ENCODE data around the gene SPACA6. TPM values are rescaled to one million over a fixed set of nuclear protein-coding genes. Genes with fewer than 3 reads are reported as not detected.

Gene SPACA6
- total and polyA plus RNA-seq, 9 of the 15 experiments (the other 6 are each of a cell fraction or from before 2014, with no cell fraction given): 1.3 to 17.3 (median 6.2) TPM

DNA sequence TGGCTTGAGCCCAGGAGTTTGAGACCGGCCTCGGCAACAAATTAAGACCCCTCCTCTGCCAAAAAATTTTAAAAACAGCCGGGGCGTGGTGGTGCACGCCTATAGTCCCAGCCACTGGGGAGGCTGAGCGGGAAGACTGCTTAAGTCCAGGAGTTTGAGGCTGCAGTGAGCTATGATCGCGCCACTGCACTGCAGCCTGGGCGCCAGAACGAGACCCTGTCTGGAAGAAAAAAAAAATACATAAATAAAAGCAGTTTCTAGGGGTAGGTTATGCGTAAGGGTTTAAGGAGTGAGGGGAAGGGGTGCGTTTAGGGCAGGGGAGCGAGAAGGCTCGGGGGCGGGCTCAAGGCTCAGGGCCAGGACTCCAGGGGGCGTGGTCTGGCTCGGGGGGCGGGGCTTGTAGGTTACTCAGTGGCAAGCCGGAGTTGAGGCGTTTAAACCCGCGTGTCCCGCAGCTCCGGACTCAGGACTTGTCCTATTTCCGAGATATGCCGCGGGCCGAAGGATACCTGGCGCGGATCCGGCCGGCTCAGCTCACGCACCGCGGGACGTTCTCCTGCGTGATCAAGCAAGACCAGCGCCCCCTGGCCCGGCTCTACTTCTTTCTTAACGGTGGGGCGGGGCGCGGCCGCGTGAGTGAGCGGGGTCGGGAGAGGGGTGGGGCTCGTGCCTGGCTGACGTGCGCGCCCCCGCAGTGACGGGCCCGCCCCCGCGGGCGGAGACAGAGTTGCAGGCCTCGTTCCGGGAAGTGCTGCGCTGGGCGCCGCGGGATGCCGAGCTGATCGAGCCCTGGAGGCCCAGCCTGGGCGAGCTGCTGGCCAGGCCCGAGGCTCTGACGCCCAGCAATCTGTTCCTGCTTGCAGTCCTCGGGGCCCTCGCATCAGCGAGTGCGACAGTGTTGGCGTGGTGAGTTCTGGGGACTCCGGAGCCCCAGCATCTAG is 10.7 kb downstream of the SPACA6 start (continued):
- peak; percentile 59 for TF ChIP-seq MGA (IDR thresholded peaks at IDR 0.05)
- TF ChIP-seq, protein P1, sequence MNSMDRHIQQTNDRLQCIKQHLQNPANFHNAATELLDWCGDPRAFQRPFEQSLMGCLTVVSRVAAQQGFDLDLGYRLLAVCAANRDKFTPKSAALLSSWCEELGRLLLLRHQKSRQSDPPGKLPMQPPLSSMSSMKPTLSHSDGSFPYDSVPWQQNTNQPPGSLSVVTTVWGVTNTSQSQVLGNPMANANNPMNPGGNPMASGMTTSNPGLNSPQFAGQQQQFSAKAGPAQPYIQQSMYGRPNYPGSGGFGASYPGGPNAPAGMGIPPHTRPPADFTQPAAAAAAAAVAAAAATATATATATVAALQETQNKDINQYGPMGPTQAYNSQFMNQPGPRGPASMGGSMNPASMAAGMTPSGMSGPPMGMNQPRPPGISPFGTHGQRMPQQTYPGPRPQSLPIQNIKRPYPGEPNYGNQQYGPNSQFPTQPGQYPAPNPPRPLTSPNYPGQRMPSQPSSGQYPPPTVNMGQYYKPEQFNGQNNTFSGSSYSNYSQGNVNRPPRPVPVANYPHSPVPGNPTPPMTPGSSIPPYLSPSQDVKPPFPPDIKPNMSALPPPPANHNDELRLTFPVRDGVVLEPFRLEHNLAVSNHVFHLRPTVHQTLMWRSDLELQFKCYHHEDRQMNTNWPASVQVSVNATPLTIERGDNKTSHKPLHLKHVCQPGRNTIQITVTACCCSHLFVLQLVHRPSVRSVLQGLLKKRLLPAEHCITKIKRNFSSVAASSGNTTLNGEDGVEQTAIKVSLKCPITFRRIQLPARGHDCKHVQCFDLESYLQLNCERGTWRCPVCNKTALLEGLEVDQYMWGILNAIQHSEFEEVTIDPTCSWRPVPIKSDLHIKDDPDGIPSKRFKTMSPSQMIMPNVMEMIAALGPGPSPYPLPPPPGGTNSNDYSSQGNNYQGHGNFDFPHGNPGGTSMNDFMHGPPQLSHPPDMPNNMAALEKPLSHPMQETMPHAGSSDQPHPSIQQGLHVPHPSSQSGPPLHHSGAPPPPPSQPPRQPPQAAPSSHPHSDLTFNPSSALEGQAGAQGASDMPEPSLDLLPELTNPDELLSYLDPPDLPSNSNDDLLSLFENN (IDR thresholded peaks at IDR 0.05; ENCODE audit: low read depth in 2 of 2, low read length in 2 of 2): peak in 1 of 2 experiments; percentile 36; a peak in 1 of 4 replicates
- TF ChIP-seq ZNF764 (CRISPR knock-in tag; IDR thresholded peaks at IDR 0.05; ENCODE audit: low read depth): no peak; the same call in 1 of the 2 replicates
- TF ChIP-seq GABPB1 (CRISPR knock-in tag; IDR thresholded peaks at IDR 0.05): peak; percentile 70
- TF ChIP-seq, protein P2, sequence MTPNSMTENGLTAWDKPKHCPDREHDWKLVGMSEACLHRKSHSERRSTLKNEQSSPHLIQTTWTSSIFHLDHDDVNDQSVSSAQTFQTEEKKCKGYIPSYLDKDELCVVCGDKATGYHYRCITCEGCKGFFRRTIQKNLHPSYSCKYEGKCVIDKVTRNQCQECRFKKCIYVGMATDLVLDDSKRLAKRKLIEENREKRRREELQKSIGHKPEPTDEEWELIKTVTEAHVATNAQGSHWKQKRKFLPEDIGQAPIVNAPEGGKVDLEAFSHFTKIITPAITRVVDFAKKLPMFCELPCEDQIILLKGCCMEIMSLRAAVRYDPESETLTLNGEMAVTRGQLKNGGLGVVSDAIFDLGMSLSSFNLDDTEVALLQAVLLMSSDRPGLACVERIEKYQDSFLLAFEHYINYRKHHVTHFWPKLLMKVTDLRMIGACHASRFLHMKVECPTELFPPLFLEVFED (CRISPR knock-in tag; conservative IDR thresholded peaks at IDR 0.05): 0 out of 2 replicates have a peak, but pooled peaks have one; percentile 65
- no peak for TF ChIP-seq MAFF (IDR thresholded peaks at IDR 0.05; ENCODE audit: low read length)
- TF ChIP-seq YBX1 (IDR thresholded peaks at IDR 0.05): no peak
- no peak for TF ChIP-seq DACH1 (IDR thresholded peaks at IDR 0.05; ENCODE audit: partially characterized antibody)
- no peak for TF ChIP-seq TEAD2 (tag; IDR thresholded peaks at IDR 0.05)
- peak; percentile 64; the same call in 1 of the 2 replicates for TF ChIP-seq RB1 (IDR thresholded peaks at IDR 0.05; ENCODE audit: low read depth)
